Right lobe of liver (tissue), 6 donors: ENCODE measurements around the gene EPS8. TPM values are rescaled to one million over a fixed set of nuclear protein-coding genes. Genes with fewer than 3 reads are reported as not detected.

Experiments used
- ATAC-seq, 4 donors: fragments of 200-7000 bp; cut with Tn5 transposase; one replicate each; pipeline ENCODE4 v1.9.1; 2020; ENCODE audit warnings: mild to moderate bottlenecking in 4 of 4, moderate library complexity in 4 of 4
- DNase-seq, 3 donors: peaks; one replicate each; pipeline ENCODE4 v3.0.0-alpha.2; 2020
- H3K27ac ChIP-seq, 3 donors: fragments of 200-600 bp; one replicate each; pipeline ENCODE4 v1.8.0; 2022
- H3K27me3 ChIP-seq, 2 donors: fragments of 200-600 bp; one replicate each; pipeline ENCODE4 v1.8.0; 2022
- H3K36me3 ChIP-seq, 4 donors: fragments of 200-600 bp; sonication (generic) in 1 of 4; one replicate each; pipeline versions ENCODE4 v1.5.1 to v1.8.0; 2017 to 2022; ENCODE audit warnings: control low read depth in 1 of 4
- H3K4me1 ChIP-seq, 4 donors: fragments of 200-600 bp; sonication (generic) in 1 of 4; one replicate each; pipeline versions ENCODE4 v1.5.1 to v1.8.0; 2017 to 2022; ENCODE audit warnings: control low read depth in 1 of 4
- H3K4me3 ChIP-seq, 3 donors: fragments of 200-600 bp; one replicate each; pipeline ENCODE4 v1.8.0; 2022
- H3K9me3 ChIP-seq, 4 donors: fragments of 200-600 bp; sonication (generic) in 1 of 4; one replicate each; pipeline versions ENCODE4 v1.5.1 to v1.8.0; 2017 to 2022; ENCODE audit warnings: control low read depth in 1 of 4
- CTCF ChIP-seq, 4 donors: fragments of 200-600 bp in 3 of 4; fragments of 450-650 bp in 1 of 4; IDR thresholded peaks; one replicate each; pipeline versions ENCODE4 v1.5.1 to v1.8.0; 2016 to 2022; ENCODE audit warnings: antibody characterized with exemption in 4 of 4, mild to moderate bottlenecking in 2 of 4
- POLR2A ChIP-seq: fragments of 450-650 bp; IDR thresholded peaks from one replicate; pipeline ENCODE4 v1.6.1; 2017; ENCODE audit warnings: antibody characterized with exemption, mild to moderate bottlenecking
- WGBS: methylation state at CpG from one replicate; pipeline ENCODE4 v1.1.6; 2018; ENCODE audit warnings: low coverage, low lambda C conversion rate; ENCODE audit not compliant: insufficient coverage; ENCODE audit errors: missing lambda C conversion rate; 5-methylcytosine and 5-hydroxymethylcytosine counted together
- intact Hi-C, 2 donors: fragments of 100-400 bp; cut with DNase I; formaldehyde crosslinking; loops; one replicate each; pipeline versions ENCODE4 v1.11.2 to v1.14.1; 2022
- total RNA-seq, 6 experiments: library from RNA; depleted of rRNA in 2 of 6; stranded (reverse); fragments of >200 nt in 2 of 6; fragmentation: NEBNext Ultra II Directional in 3 of 6; extraction: Animal tissue kit (Norgen Biotek cat#: 25700) in 3 of 6; gene quantifications; one replicate each; pipeline versions ENCODE4 v1.1.0 to v1.2.4, GENCODE V29; 2016 to 2023
- donor health status: DM: no; HTN: yes; CAD: no.
- donor health status: DM: no; HTN: no; CAD: no.
- donor health status: DM: no; HTN: no; CAD: no.
- donor health status: DM: no; HTN: yes; CAD: no.
- donor health status: DM: no; HTN: yes; CAD: no.

Gene EPS8
- total RNA-seq, 6 experiments from 2014 or later: 21.3 to 44.8 (median 28.2) TPM

GRCh38 chr12:15691388-15691787 lies 97.8 kb downstream of the EPS8 start:
- H3K27me3 ChIP-seq: no peaks in the 10 kb centered on the region
- DNase-seq (no peak), ATAC-seq (peak; percentile 24 to 66 (median 50))
- no peak for TF ChIP-seq CTCF (IDR thresholded peaks at IDR 0.05)
- no peak for TF ChIP-seq POLR2A
- H3K36me3 ChIP-seq: no peaks in the 10 kb centered on the region
- no peak overlapping the region for H3K27ac ChIP-seq
- peaks cover 0 to 41% (median 11%) of the 10 kb centered on the region in 4 donors for H3K4me1 ChIP-seq
- intact Hi-C loops: no loop called here
- 53% methylated on average over 4 of the region's 4 CpGs for whole genome bisulfite sequencing
- no peaks in the 10 kb centered on the region for H3K9me3 ChIP-seq
- H3K4me3 ChIP-seq: no peak overlapping the region

DNA sequence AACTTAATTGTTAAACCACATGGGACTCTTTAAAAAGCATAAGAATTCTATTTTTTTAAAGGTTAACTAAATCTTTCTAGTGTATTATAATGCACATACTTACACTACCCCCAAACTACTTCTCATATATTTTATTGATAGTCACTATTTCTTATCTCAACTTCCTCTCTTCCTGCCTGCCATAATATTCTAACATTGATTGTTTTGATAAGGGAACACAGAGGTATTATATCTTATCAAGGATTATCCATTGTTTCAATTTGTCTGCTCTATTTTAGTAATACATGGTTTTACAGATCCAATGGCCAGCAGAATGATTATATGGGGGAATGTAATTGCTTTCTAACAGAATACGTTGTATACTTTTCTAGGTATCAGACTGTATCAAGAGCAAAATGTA lies 98.9 kb downstream of the EPS8 start:
- ATAC-seq (no peak), DNase-seq (no peak)
- H3K27ac ChIP-seq: peak overlapping the region in 1 of 3 donors; percentile 22
- H3K36me3 ChIP-seq: no peaks in the 10 kb centered on the region
- H3K4me3 ChIP-seq: no peak overlapping the region
- intact Hi-C loops: no loop called here
- 88% methylated on average over 1 of the region's 1 CpG for WGBS
- H3K9me3 ChIP-seq: no peaks in the 10 kb centered on the region
- peaks cover 0 to 41% (median 11%) of the 10 kb centered on the region in 4 donors for H3K4me1 ChIP-seq
- H3K27me3 ChIP-seq: no peaks in the 10 kb centered on the region
- TF ChIP-seq CTCF (IDR thresholded peaks at IDR 0.05) (no peak), POLR2A (no peak)

GRCh38 chr12:15689751-15690191 lies 99.4 kb downstream of the EPS8 start:
- H3K4me1 ChIP-seq: peaks cover 0 to 41% (median 11%) of the 10 kb centered on the region in 4 donors
- no peak overlapping the region for H3K4me3 ChIP-seq
- WGBS: 50% methylated on average over 4 of the region's 4 CpGs
- DNase-seq (no peak), ATAC-seq (peak; percentile 15 to 74 (median 47))
- intact Hi-C loops: no loop called here
- TF ChIP-seq POLR2A (no peak), CTCF (IDR thresholded peaks at IDR 0.05) (no peak)
- peak overlapping the region in 1 of 3 donors; percentile 41 for H3K27ac ChIP-seq
- H3K9me3 ChIP-seq: no peaks in the 10 kb centered on the region
- no peaks in the 10 kb centered on the region for H3K27me3 ChIP-seq
- H3K36me3 ChIP-seq: no peaks in the 10 kb centered on the region

DNA sequence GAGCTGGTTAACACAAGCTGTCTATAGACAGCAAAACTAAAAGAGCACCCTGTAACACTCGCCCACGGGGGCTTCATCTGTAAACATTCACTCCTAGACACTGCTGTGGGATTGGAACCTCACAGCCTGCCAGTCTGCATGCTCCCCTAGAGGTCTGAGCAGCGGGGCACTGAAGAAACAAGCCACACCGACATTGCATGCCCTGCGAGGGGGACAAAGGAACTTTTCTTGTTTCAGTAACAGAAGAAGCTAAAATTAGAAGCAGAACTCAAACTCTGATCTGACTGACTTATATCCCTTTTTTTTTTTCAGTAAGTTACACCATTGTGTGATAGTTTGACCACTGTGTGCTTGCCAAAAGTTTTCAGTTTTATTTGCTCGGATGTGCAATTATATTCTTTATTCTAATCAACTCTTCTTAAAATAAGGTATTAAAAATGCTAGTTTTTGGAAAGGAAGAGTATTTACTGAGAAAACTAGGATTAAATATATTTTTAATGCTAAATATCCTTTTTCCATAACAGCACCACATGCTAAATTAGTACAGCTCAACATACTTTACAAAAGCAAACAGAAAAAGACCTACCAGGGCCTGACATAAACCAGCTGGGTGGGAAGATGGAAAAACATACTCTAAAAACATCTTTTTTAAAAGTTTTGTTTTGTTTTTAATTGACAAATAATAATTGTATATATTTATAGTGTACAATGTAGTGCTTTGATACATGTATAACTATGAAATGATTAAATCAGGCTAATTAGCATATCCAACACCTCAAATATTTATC lies 100.2 kb downstream of the EPS8 start:
- no peaks in the 10 kb centered on the region for H3K27me3 ChIP-seq
- intact Hi-C loops: no loop called here
- H3K4me3 ChIP-seq: no peak overlapping the region
- TF ChIP-seq POLR2A (no peak), CTCF (IDR thresholded peaks at IDR 0.05) (no peak)
- no peaks in the 10 kb centered on the region for H3K9me3 ChIP-seq
- H3K4me1 ChIP-seq: peaks cover 0 to 41% (median 11%) of the 10 kb centered on the region in 4 donors
- ATAC-seq (peak; percentile 46 to 65 (median 56)), DNase-seq (no peak)
- no peaks in the 10 kb centered on the region for H3K36me3 ChIP-seq
- H3K27ac ChIP-seq: peak overlapping the region in 2 of 3 donors; percentile 41 to 45
- WGBS: 9% methylated on average over 3 of the region's 6 CpGs
